Hepatocyte (in vitro differentiated cells): Measurements from ENCODE around the gene TAS2R1.

Source experiments
- EZH2 ChIP-seq: fragments of 200-600 bp; sonication (generic); IDR thresholded peaks from 2 replicates; pipeline ENCODE4 v1.6.1; 2016; ENCODE audit warnings: antibody characterized with exemption, mild to moderate bottlenecking, borderline replicate concordance
- EZH2phosphoT487 ChIP-seq: fragments of 200-600 bp; sonication (generic); IDR thresholded peaks from one replicate; pipeline ENCODE4 v1.6.1; 2018; ENCODE audit warnings: antibody characterized with exemption, mild to moderate bottlenecking, low read depth, moderate library complexity; ENCODE audit not compliant: unreplicated experiment, severe bottlenecking
- TF ChIP-seq, protein P1 (sequence below): fragments of 200-600 bp; sonication (generic); IDR thresholded peaks from 2 replicates; pipeline ENCODE4 v1.5.1; 2016; ENCODE audit warnings: antibody characterized with exemption, mild to moderate bottlenecking; ENCODE audit not compliant: poor library complexity

DNA sequence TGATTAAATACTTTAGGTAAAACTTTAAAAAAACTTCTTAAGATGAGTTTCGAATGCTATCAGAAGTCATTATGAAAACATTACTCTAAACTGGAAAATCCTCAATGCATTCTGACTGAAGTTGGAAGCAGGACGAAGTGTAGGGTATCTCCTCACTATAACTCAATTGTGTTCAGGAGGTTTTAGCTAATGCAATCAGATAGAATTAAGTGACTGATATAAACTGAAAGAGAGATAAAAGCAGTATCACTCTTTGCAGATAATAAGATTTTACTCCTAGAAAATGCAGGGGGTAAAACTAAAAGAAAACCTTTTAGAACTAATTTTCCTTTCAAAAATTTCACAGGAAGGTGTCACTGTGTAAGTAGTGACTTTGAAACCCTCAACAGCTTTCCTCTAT lies 22.1 kb downstream of the TAS2R1 start:
- TF ChIP-seq, protein P1, sequence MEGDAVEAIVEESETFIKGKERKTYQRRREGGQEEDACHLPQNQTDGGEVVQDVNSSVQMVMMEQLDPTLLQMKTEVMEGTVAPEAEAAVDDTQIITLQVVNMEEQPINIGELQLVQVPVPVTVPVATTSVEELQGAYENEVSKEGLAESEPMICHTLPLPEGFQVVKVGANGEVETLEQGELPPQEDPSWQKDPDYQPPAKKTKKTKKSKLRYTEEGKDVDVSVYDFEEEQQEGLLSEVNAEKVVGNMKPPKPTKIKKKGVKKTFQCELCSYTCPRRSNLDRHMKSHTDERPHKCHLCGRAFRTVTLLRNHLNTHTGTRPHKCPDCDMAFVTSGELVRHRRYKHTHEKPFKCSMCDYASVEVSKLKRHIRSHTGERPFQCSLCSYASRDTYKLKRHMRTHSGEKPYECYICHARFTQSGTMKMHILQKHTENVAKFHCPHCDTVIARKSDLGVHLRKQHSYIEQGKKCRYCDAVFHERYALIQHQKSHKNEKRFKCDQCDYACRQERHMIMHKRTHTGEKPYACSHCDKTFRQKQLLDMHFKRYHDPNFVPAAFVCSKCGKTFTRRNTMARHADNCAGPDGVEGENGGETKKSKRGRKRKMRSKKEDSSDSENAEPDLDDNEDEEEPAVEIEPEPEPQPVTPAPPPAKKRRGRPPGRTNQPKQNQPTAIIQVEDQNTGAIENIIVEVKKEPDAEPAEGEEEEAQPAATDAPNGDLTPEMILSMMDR = no peak
- TF ChIP-seq EZH2 (no peak), EZH2phosphoT487 (no peak)
